Mononuclear cell (primary cell): ENCODE data around the gene IZUMO2. TPM values are rescaled to one million over a fixed set of nuclear protein-coding genes. Genes with fewer than 3 reads are reported as not detected.

ENCODE experiments used
- H3K27me3 ChIP-seq: 2 replicates; pipeline ENCODE4 v1.6.0; 2011; ENCODE audit warnings: low read length, control low read depth; ENCODE audit not compliant: insufficient read depth
- H3K4me1 ChIP-seq: 2 replicates; pipeline ENCODE4 v1.5.1; 2011; ENCODE audit warnings: mild to moderate bottlenecking, low read length, control low read depth; ENCODE audit not compliant: insufficient read depth
- H3K4me3 ChIP-seq: 2 replicates; pipeline ENCODE4 v1.5.1; 2011; ENCODE audit warnings: mild to moderate bottlenecking, low read length, moderate library complexity
- H3K9me3 ChIP-seq: 2 replicates; pipeline ENCODE4 v1.5.1; 2011; ENCODE audit warnings: low read depth, mild to moderate bottlenecking, control low read depth, low read length
- total RNA-seq: library from RNA; depleted of rRNA; stranded (reverse); fragments of >200 nt; gene quantifications from one replicate; pipeline ENCODE4 v1.2.3, GENCODE V29; 2012

IZUMO2 gene
- total RNA-seq = not detected

DNA sequence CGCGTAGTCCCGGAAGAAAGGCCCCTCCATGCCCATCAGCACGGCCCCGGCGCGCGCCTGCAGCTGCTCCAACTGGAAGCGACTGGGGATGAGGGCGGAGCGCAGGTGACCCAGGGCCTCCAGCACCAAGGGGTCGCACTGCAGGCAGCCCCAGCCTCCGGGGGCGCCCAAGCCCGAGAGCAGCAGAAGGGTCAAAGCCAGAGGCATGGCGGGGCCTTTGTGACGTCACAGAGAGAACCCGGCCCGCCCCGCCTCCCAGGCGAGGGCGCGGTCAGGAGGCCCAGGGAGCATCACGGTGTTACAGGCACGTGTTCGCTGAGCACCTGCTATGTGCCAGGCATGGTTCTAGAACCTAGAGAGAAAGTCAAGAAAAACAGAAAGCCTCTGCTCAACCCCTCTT lies at the start of gene IZUMO2:
IZUMO2 (minus strand) TSS at position 294 of the 400 bp plus-strand sequence; CDS start at position 207, 87 bp downstream.
- Histone ChIP-seq H3K4me1 (no peaks in the 10 kb centered on the region), H3K4me3 (no peak within 1 kb of the TSS), H3K27me3 (peaks cover 3% of the 10 kb centered on the region), H3K9me3 (no peaks in the 10 kb centered on the region)

DNA sequence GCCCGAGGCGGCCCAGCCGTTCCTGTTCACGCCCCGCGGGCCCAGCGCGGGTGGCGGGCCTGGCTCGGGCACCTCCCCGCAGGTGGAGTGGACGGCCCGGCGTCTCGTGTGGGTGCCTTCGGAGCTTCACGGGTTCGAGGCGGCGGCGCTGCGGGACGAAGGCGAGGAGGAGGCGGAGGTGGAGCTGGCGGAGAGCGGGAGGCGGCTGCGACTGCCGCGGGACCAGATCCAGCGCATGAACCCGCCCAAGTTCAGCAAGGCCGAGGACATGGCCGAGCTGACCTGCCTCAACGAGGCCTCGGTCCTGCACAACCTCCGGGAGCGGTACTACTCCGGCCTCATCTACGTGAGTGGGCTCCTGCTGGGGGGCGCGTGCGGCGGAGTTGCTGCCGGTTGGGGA lies 47.3 kb upstream of the IZUMO2 start:
- no peak overlapping the region for H3K4me3 ChIP-seq
- no peaks in the 10 kb centered on the region for H3K4me1 ChIP-seq
- H3K27me3 ChIP-seq = peaks cover 6% of the 10 kb centered on the region
- no peaks in the 10 kb centered on the region for H3K9me3 ChIP-seq

DNA sequence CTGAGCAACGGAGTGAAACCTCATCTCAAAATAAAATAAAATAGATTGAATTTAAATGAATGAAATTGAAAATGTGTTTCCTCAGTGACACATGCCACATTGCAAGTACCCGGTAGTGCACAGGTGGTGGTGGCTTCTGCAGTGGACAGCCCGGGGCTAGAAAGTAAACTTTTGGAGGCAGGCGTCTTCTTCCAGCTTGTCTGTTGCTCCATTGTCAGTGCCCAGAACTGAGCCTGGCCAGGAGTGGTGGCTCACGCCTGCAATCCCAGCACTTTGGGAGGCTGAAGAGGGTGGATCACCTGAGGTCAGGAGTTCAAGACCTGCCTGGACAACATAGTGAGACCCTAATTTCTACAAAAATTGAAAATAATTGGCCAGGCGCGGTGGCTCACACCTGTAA lies 46.0 kb upstream of the IZUMO2 start:
- H3K27me3 ChIP-seq = peaks cover 19% of the 10 kb centered on the region
- H3K4me3 ChIP-seq = no peak overlapping the region
- H3K9me3 ChIP-seq = no peaks in the 10 kb centered on the region
- H3K4me1 ChIP-seq = no peaks in the 10 kb centered on the region

DNA sequence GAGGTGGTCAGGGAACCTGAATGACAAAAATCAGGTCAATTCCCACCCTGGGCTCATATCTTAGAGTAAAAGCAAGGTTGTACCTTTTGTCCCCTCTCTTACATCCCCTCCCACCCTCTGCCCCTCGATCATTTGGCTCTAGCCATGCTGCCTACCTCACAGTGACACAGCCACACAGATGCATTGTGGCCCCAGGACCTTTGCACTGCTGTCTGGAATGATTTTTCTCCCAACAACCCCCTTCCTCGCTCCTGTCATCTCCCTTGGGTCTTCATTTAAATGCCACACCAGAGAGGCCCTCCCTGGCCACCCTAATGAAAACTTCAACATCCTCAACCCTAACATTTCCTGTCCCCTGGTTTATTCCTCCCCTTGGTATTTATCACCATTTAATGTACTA lies 44.6 kb upstream of the IZUMO2 start:
- Histone ChIP-seq H3K27me3 (peaks cover 30% of the 10 kb centered on the region), H3K4me3 (no peak overlapping the region), H3K9me3 (no peaks in the 10 kb centered on the region), H3K4me1 (no peaks in the 10 kb centered on the region)

DNA sequence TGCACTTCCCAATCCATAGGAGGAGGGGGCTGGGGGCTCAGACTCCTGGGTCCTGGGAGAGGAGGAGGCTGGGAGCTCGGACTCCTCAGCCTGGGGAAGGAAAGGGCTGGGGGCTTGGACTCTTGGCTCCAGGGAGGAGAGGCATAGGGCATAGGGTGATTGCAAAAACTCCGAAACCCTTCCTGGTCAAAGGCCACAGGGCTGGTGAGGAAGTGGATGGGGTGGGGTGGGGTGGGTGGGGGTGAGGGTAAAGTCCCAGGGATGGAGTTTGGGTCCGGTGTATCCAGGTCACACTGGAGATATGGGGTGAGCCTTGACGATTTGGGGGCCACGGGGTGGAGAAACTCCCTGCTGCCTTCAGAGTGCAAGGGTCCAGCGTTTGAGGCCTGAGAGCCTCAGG lies 43.1 kb upstream of the IZUMO2 start:
- no peak overlapping the region for H3K4me3 ChIP-seq
- H3K27me3 ChIP-seq = peaks cover 40% of the 10 kb centered on the region
- H3K9me3 ChIP-seq = no peaks in the 10 kb centered on the region
- no peaks in the 10 kb centered on the region for H3K4me1 ChIP-seq

- Histone ChIP-seq H3K4me3 (no peak overlapping the region), H3K9me3 (no peaks in the 10 kb centered on the region), H3K27me3 (peaks cover 40% of the 10 kb centered on the region), H3K4me1 (no peaks in the 10 kb centered on the region)
Observed at GRCh38 chr19:50205681-50206138, 42.6 kb upstream of the IZUMO2 start.

GRCh38 chr19:50204811-50205675 lies 42.0 kb upstream of the IZUMO2 start:
- Histone ChIP-seq H3K4me3 (no peak overlapping the region), H3K9me3 (no peaks in the 10 kb centered on the region), H3K27me3 (peaks cover 40% of the 10 kb centered on the region), H3K4me1 (no peaks in the 10 kb centered on the region)

GRCh38 chr19:50204081-50204428 lies 41.0 kb upstream of the IZUMO2 start:
- Histone ChIP-seq H3K9me3 (no peaks in the 10 kb centered on the region), H3K4me1 (no peaks in the 10 kb centered on the region), H3K27me3 (peaks cover 40% of the 10 kb centered on the region), H3K4me3 (no peak overlapping the region)

GRCh38 chr19:50203281-50204080 lies 40.4 kb upstream of the IZUMO2 start, which contains the start of gene MYH14:
Gene MYH14, plus strand, starts transcription at chr19:50203622. Its CDS starts 6,744 bp downstream, at chr19:50210366.
- Histone ChIP-seq H3K27me3 (peaks cover 40% of the 10 kb centered on the region), H3K4me1 (no peaks in the 10 kb centered on the region), H3K4me3 (no peak within 1 kb of the TSS), H3K9me3 (no peaks in the 10 kb centered on the region)

GRCh38 chr19:50202962-50203280 lies 39.8 kb upstream of the IZUMO2 start:
- peaks cover 40% of the 10 kb centered on the region for H3K27me3 ChIP-seq
- no peaks in the 10 kb centered on the region for H3K4me1 ChIP-seq
- H3K9me3 ChIP-seq = no peaks in the 10 kb centered on the region
- no peak overlapping the region for H3K4me3 ChIP-seq

- Histone ChIP-seq H3K4me1 (no peaks in the 10 kb centered on the region), H3K27me3 (peaks cover 40% of the 10 kb centered on the region), H3K9me3 (no peaks in the 10 kb centered on the region), H3K4me3 (no peak overlapping the region)
Observed at GRCh38 chr19:50202386-50202785, 39.3 kb upstream of the IZUMO2 start.

DNA sequence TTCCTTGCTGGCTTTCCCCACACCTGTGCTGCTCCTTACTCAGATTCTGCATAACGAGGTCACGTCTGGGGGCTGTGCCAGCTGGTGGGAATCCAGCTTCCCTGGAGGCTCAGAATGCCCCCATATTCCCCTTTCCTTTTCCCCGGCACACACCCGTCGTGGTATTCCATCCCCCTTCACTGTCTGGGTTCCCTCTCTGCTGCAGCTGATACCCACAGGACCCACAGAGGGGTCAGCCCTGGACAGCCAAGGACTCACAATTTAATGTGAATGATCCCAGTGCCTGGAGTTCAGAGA lies 36.1 kb upstream of the IZUMO2 start:
- Histone ChIP-seq H3K4me3 (no peak overlapping the region), H3K27me3 (peaks cover 25% of the 10 kb centered on the region), H3K4me1 (no peaks in the 10 kb centered on the region), H3K9me3 (no peaks in the 10 kb centered on the region)

GRCh38 chr19:50198431-50199258 lies 35.6 kb upstream of the IZUMO2 start:
- H3K27me3 ChIP-seq = peaks cover 19% of the 10 kb centered on the region

DNA sequence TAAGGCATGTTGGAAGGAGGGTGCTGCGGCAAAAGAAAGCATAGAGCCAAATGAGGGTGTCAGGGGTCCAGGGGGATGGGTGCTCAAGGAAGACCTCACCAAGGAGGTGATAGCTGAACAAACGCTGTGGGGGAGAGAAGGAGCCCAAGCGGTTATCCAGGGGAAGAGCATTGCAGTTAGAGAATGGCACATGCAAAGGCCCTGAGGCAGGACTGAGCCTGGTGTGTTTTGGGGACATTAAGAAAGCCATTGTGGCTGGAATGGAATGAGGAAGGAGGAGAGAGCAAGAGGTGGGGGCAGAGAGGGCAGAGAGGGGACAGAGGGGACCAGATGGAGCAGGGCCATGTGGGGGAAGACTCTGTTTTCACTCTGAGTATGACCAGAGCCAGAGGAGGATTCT lies 34.3 kb upstream of the IZUMO2 start:
- Histone ChIP-seq H3K9me3 (no peaks in the 10 kb centered on the region), H3K4me3 (no peak overlapping the region), H3K27me3 (peaks cover 9% of the 10 kb centered on the region), H3K4me1 (no peaks in the 10 kb centered on the region)

More at GRCh38 chr19:50198431-50199258, 35.6 kb upstream of the IZUMO2 start:
- no peak overlapping the region for H3K4me3 ChIP-seq
- H3K4me1 ChIP-seq = no peaks in the 10 kb centered on the region
- no peaks in the 10 kb centered on the region for H3K9me3 ChIP-seq
